H9 (cell line): ENCODE results near the gene VENTX. TPM values are rescaled to one million over a fixed set of nuclear protein-coding genes. Genes with fewer than 3 reads are reported as not detected.

ENCODE experiments used
- DNase-seq: peaks from one replicate; pipeline ENCODE4 v3.0.0-alpha.2; 2017
- H2AFZ ChIP-seq: one replicate; pipeline ENCODE4 v1.6.1; 2013; ENCODE audit warnings: mild to moderate bottlenecking, low read length, control low read depth, moderate library complexity
- H2AK5ac ChIP-seq: 2 replicates; pipeline ENCODE4 v1.6.1; 2013; ENCODE audit warnings: low read length, control low read depth, mixed read lengths; ENCODE audit not compliant: insufficient read length
- H2BK120ac ChIP-seq: one replicate; pipeline ENCODE4 v1.6.1; 2013; ENCODE audit warnings: low read depth, mild to moderate bottlenecking, low read length, control low read depth, inconsistent platforms; ENCODE audit not compliant: poor library complexity, severe bottlenecking
- H2BK12ac ChIP-seq: 2 replicates; pipeline ENCODE4 v1.6.1; 2013; ENCODE audit warnings: low read length, control low read depth, mixed read lengths, low read depth; ENCODE audit not compliant: insufficient read length
- H2BK15ac ChIP-seq: 2 replicates; pipeline ENCODE4 v1.6.1; 2013; ENCODE audit warnings: low read depth, low read length, control low read depth
- H2BK20ac ChIP-seq: one replicate; pipeline ENCODE4 v1.6.1; 2013; ENCODE audit warnings: low read depth, mild to moderate bottlenecking, low read length, control low read depth, inconsistent platforms; ENCODE audit not compliant: poor library complexity, severe bottlenecking
- H2BK5ac ChIP-seq: 2 replicates; pipeline ENCODE4 v1.6.1; 2013; ENCODE audit warnings: low read length, control low read depth, mixed read lengths; ENCODE audit not compliant: insufficient read length
- H3K14ac ChIP-seq: 2 replicates; pipeline ENCODE4 v1.6.1; 2013; ENCODE audit warnings: low read length, control low read depth; ENCODE audit not compliant: insufficient read depth
- H3K18ac ChIP-seq: 2 replicates; pipeline ENCODE4 v1.6.1; 2013; ENCODE audit warnings: low read depth, mild to moderate bottlenecking, mixed read lengths, low read length, control low read depth; ENCODE audit not compliant: insufficient read length
- H3K23ac ChIP-seq: 2 replicates; pipeline ENCODE4 v1.6.1; 2013; ENCODE audit warnings: low read length, control low read depth, mixed read lengths, low read depth; ENCODE audit not compliant: insufficient read length
- H3K23me2 ChIP-seq: 2 replicates; pipeline ENCODE4 v1.6.1; 2013; ENCODE audit warnings: low read depth, mild to moderate bottlenecking, mixed read lengths, low read length, control low read depth; ENCODE audit not compliant: insufficient read length, poor library complexity, severe bottlenecking
- H3K27ac ChIP-seq: 2 replicates; pipeline ENCODE4 v1.5.1; 2013; ENCODE audit warnings: low read length, control low read depth, mixed read lengths, low read depth; ENCODE audit not compliant: insufficient read length
- H3K27me3 ChIP-seq: 2 replicates; pipeline ENCODE4 v1.6.1; 2013; ENCODE audit warnings: low read length, control low read depth, inconsistent platforms; ENCODE audit not compliant: insufficient read depth
- H3K4ac ChIP-seq: 2 replicates; pipeline ENCODE4 v1.6.1; 2013; ENCODE audit warnings: low read depth, mild to moderate bottlenecking, control low read depth, inconsistent platforms, low read length, moderate library complexity
- H3K4me1 ChIP-seq: 2 replicates; pipeline ENCODE4 v1.6.1; 2013; ENCODE audit warnings: low read length, control low read depth, inconsistent platforms; ENCODE audit not compliant: insufficient read depth
- H3K4me2 ChIP-seq: 2 replicates; pipeline ENCODE4 v1.6.1; 2013; ENCODE audit warnings: low read length, control low read depth, mixed read lengths; ENCODE audit not compliant: insufficient read length, insufficient read depth
- H3K56ac ChIP-seq: 2 replicates; pipeline ENCODE4 v1.6.1; 2013; ENCODE audit warnings: low read depth, mild to moderate bottlenecking, mixed read lengths, low read length, control low read depth; ENCODE audit not compliant: insufficient read length
- H3K79me1 ChIP-seq: 2 replicates; pipeline ENCODE4 v1.6.1; 2013; ENCODE audit warnings: low read depth, mild to moderate bottlenecking, moderate library complexity, low read length, control low read depth, inconsistent platforms; ENCODE audit not compliant: insufficient read depth, poor library complexity, severe bottlenecking
- H3K79me2 ChIP-seq: 2 replicates; pipeline ENCODE4 v1.6.1; 2013; ENCODE audit warnings: low read length, control low read depth, inconsistent platforms; ENCODE audit not compliant: insufficient read depth
- H3K9ac ChIP-seq: 2 replicates; pipeline ENCODE4 v1.6.1; 2013; ENCODE audit warnings: low read length, control low read depth, mixed read lengths; ENCODE audit not compliant: insufficient read length; ENCODE audit errors: extremely low read depth
- H3K9me3 ChIP-seq: one replicate; pipeline ENCODE4 v1.6.1; 2013; ENCODE audit warnings: low read depth, low read length, inconsistent platforms; ENCODE audit not compliant: control insufficient read depth
- H3T11ph ChIP-seq: one replicate; pipeline ENCODE4 v1.6.1; 2013; ENCODE audit warnings: mild to moderate bottlenecking, low read length, control low read depth, inconsistent platforms
- H4K20me1 ChIP-seq: one replicate; pipeline ENCODE4 v1.6.1; 2013; ENCODE audit not compliant: control insufficient read depth, insufficient read length, insufficient read depth
- H4K5ac ChIP-seq: 2 replicates; pipeline ENCODE4 v1.6.1; 2013; ENCODE audit warnings: low read depth, mild to moderate bottlenecking, mixed read lengths, low read length, control low read depth; ENCODE audit not compliant: insufficient read length
- H4K8ac ChIP-seq: replicated peaks from 2 replicates; pipeline ENCODE4 v1.6.1; 2013; ENCODE audit warnings: low read length, control low read depth, mixed read lengths, low read depth; ENCODE audit not compliant: insufficient read length
- H4K91ac ChIP-seq: 2 replicates; pipeline ENCODE4 v1.6.1; 2013; ENCODE audit warnings: low read depth, mild to moderate bottlenecking, moderate library complexity, mixed read lengths, low read length, control low read depth; ENCODE audit not compliant: insufficient read length
- H3K27ac Mint-ChIP-seq, 3 experiments: 2 replicates in 2 of 3; 3 replicates in 1 of 3; pipeline ENCODE4 v1.8.0; 2020 to 2021; ENCODE audit warnings: mixed read lengths in 3 of 3, mild to moderate bottlenecking in 1 of 3, moderate library complexity in 1 of 3
- H3K27me3 Mint-ChIP-seq: 2 replicates; pipeline ENCODE4 v1.8.0; 2021; ENCODE audit warnings: low read depth, mild to moderate bottlenecking, moderate library complexity, mixed read lengths
- H3K36me3 Mint-ChIP-seq, 3 experiments: 2 replicates in 2 of 3; 3 replicates in 1 of 3; pipeline ENCODE4 v1.8.0; 2020 to 2021; ENCODE audit warnings: low read depth in 3 of 3, mixed read lengths in 3 of 3; ENCODE audit not compliant: insufficient read depth in 1 of 3
- H3K4me1 Mint-ChIP-seq, 2 experiments: 2 replicates each; pipeline ENCODE4 v1.8.0; 2020; ENCODE audit warnings: mixed read lengths in 2 of 2
- H3K4me3 Mint-ChIP-seq, 2 experiments: 2 replicates in 1 of 2; 3 replicates in 1 of 2; pipeline ENCODE4 v1.8.0; 2020 to 2021; ENCODE audit warnings: mild to moderate bottlenecking in 2 of 2, mixed read lengths in 2 of 2, moderate library complexity in 1 of 2
- H3K9me3 Mint-ChIP-seq, 2 experiments: 2 replicates in 1 of 2; 3 replicates in 1 of 2; pipeline ENCODE4 v1.8.0; 2020; ENCODE audit warnings: mild to moderate bottlenecking in 2 of 2, mixed read lengths in 2 of 2, moderate library complexity in 1 of 2
- CTCF ChIP-seq: fragments of 200-600 bp; sonication (generic); conservative IDR thresholded peaks from 3 replicates; pipeline ENCODE4 v1.8.0; 2021; ENCODE audit warnings: antibody characterized with exemption, mild to moderate bottlenecking
- WGBS: extraction: QIAGEN DNeasy Blood & Tissue Kit; methylation state at CpG from one replicate; pipeline ENCODE4 v1.1.7; 2013; ENCODE audit warnings: missing lambda C conversion rate, low lambda C conversion rate, mixed read lengths; ENCODE audit not compliant: insufficient read length; ENCODE audit errors: extremely low coverage; 5-methylcytosine and 5-hydroxymethylcytosine counted together
- total RNA-seq: library from RNA; stranded (reverse); gene quantifications from 2 replicates; pipeline ENCODE4 v1.2.1, GENCODE V29; 2021

Gene VENTX
- total RNA-seq, 1 experiment from 2014 or later, result 10.9 TPM

- no peak for TF ChIP-seq CTCF
- H3K9ac ChIP-seq, result no peak overlapping the region
- H3K9me3 ChIP-seq, result no peaks in the 10 kb centered on the region
These were observed 42.9 kb downstream of the VENTX start for GRCh38 chr10:133280391-133281059.

More at GRCh38 chr10:133280391-133281059, 42.9 kb downstream of the VENTX start:
- H2AFZ ChIP-seq, result no peak overlapping the region
- no peak overlapping the region for H3K14ac ChIP-seq
- H3K4me1 ChIP-seq, result no peaks in the 10 kb centered on the region
- no peak overlapping the region for H3K23ac ChIP-seq
- Mint-ChIP-seq H3K9me3 (no peaks in the 10 kb centered on the region), H3K27ac (no peak overlapping the region; a peak in 1 of 7 replicates), H3K36me3 (peaks cover 14 to 46% (median 36%) of the 10 kb centered on the region in 3 experiments; a peak in 6 of 7 replicates), H3K4me1 (peaks cover 3 to 7% of the 10 kb centered on the region in 2 experiments; a peak in 3 of 4 replicates), H3K27me3 (peaks cover 8% of the 10 kb centered on the region), H3K4me3 (no peak overlapping the region)
- no peak overlapping the region for H2AK5ac ChIP-seq
- H3T11ph ChIP-seq, result no peak overlapping the region
- H3K18ac ChIP-seq, result no peak overlapping the region
- H2BK12ac ChIP-seq, result no peak overlapping the region
- no peak overlapping the region for H2BK120ac ChIP-seq
- no peak overlapping the region for H4K5ac ChIP-seq
- H3K27me3 ChIP-seq, result no peaks in the 10 kb centered on the region; the same call in 1 of the 2 replicates
- no peak overlapping the region for H3K56ac ChIP-seq
- no peaks in the 10 kb centered on the region for H3K79me2 ChIP-seq
- no CpG with 5 or more reads among the region's 10 CpGs for WGBS
- peaks cover 7% of the 10 kb centered on the region for H3K23me2 ChIP-seq
- H4K91ac ChIP-seq, result no peak overlapping the region
- H3K27ac ChIP-seq, result no peak overlapping the region
- DNase-seq, result no peak
- H4K8ac ChIP-seq, result no peak overlapping the region
- H2BK5ac ChIP-seq, result no peak overlapping the region
- no peaks in the 10 kb centered on the region for H3K79me1 ChIP-seq
- H2BK20ac ChIP-seq, result no peak overlapping the region
- H2BK15ac ChIP-seq, result no peak overlapping the region
- H3K4ac ChIP-seq, result no peak overlapping the region
- no peak overlapping the region for H3K4me2 ChIP-seq
- no peaks in the 10 kb centered on the region for H4K20me1 ChIP-seq
